G401.6 (cell line): ENCODE results near the gene MYO9B.

Source experiments
- FAIRE-seq: peaks from 2 replicates; lab custom pipeline; 2012; peaks lifted over from hg19 to GRCh38; lab: Jason Lieb, UNC

MYO9B gene, protein sequence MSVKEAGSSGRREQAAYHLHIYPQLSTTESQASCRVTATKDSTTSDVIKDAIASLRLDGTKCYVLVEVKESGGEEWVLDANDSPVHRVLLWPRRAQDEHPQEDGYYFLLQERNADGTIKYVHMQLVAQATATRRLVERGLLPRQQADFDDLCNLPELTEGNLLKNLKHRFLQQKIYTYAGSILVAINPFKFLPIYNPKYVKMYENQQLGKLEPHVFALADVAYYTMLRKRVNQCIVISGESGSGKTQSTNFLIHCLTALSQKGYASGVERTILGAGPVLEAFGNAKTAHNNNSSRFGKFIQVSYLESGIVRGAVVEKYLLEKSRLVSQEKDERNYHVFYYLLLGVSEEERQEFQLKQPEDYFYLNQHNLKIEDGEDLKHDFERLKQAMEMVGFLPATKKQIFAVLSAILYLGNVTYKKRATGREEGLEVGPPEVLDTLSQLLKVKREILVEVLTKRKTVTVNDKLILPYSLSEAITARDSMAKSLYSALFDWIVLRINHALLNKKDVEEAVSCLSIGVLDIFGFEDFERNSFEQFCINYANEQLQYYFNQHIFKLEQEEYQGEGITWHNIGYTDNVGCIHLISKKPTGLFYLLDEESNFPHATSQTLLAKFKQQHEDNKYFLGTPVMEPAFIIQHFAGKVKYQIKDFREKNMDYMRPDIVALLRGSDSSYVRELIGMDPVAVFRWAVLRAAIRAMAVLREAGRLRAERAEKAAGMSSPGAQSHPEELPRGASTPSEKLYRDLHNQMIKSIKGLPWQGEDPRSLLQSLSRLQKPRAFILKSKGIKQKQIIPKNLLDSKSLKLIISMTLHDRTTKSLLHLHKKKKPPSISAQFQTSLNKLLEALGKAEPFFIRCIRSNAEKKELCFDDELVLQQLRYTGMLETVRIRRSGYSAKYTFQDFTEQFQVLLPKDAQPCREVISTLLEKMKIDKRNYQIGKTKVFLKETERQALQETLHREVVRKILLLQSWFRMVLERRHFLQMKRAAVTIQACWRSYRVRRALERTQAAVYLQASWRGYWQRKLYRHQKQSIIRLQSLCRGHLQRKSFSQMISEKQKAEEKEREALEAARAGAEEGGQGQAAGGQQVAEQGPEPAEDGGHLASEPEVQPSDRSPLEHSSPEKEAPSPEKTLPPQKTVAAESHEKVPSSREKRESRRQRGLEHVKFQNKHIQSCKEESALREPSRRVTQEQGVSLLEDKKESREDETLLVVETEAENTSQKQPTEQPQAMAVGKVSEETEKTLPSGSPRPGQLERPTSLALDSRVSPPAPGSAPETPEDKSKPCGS (N-terminal part only)

DNA sequence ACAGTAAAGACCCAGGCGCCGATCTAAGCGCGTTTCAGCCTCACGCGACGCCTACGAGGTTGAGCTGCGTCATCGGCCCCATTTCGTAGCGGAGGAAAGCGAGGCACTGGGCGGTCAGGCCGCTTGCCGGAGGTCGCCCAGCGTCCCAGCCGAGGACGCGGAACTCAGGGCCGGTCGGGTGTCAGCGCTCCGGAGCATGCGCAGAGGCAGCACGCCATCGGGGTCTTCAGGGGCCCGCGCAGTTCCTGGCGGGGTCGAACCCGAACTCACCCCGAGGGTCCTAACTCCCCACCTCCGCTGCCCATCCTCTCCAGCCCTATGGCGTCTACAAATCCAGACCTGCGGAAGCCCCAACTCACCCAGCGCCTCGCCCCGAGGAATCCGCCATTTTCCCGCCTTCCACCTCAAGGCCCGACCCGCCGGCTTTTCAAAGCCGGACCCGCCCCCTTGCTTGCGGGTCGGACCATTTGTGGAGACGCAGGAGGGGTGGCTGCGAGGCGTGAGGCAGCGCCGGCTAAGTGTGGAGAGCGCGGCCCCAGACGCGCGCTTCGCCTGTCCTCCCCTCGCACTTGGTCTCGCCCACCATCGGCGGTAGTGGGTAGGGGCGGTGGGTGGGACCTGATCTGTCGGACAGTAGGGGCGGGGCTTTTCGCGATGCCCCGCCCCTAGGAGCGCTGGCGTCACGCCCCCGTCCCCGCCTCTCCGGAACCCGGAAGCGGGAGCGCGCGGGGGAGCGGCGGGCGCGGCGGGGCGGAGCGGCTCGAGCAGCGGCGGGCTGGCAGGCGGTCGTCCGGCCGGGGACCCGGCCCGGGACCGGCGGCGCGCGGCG, at the start of gene MYO9B, which contains the start of gene HAUS8:
MYO9B (plus strand) TSS at position 743 of the 829 bp plus-strand sequence. CDS start 25,941 bp downstream, outside the sequence.
HAUS8 (minus strand) TSS at position 418 of the 829 bp plus-strand sequence; CDS start at position 388, 30 bp downstream.
- peak; percentile 84 for FAIRE-seq

DNA sequence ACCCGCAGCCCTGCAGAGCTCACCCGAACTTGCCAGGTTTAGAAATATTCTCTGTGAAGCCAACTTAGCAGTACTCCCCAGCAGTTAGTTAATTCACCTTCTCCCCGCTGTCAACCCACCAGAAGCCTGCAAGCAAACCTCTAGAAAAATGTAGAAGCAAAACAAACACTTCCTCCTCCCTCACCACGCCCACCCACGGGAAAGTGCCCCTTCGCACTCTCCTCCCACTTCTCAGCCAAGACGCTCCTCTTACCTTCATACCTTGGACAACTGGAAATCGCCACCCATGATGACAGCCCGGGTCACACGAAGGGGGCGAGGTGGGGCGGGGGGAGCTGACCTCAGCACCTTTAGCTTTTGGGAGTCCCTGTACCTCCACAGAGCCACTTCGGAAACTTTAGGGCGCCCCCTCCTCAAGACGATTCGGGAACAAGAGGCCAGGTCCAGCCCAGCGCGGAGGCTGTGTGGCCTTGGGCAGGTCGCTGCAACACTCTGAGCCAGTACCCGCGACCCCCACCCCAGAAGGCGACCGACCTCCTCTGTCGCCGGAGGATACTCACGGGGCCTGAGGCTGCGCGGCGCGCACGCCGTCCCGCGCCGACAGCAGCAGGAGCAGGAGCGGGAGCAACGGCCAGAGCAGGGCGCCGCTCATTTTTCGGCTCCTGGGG, 49.5 kb upstream of the MYO9B start:
- FAIRE-seq = no peak

GRCh38 chr19:17026706-17027534, 48.7 kb upstream of the MYO9B start, which contains the start of gene CPAMD8:
Gene CPAMD8, minus strand, starts transcription at chr19:17026810. Its CDS starts 168 bp downstream, at chr19:17026642.
- no peak for FAIRE-seq

- FAIRE-seq = no peak
These were observed 48.0 kb upstream of the MYO9B start for GRCh38 chr19:17027535-17027975.

DNA sequence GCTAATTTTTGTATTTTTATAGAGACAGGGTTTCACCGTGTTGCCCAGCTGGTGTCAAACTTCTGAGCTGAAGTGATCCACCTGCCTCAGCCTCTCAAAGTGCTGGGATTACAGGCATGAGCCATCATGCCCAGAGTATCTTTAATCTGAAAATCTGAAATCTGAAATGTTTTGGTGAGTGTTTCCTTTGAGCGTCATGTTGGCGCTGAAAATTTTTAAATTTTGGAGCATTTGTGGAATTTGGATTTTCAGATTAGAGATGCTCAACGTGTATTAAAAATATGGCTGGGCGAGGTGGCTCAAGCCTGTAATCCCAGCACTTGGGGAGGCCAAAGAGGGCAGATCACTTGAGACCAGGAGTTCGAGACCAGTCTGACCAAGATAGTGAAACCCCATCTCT, 43.8 kb upstream of the MYO9B start:
- no peak for FAIRE-seq

DNA sequence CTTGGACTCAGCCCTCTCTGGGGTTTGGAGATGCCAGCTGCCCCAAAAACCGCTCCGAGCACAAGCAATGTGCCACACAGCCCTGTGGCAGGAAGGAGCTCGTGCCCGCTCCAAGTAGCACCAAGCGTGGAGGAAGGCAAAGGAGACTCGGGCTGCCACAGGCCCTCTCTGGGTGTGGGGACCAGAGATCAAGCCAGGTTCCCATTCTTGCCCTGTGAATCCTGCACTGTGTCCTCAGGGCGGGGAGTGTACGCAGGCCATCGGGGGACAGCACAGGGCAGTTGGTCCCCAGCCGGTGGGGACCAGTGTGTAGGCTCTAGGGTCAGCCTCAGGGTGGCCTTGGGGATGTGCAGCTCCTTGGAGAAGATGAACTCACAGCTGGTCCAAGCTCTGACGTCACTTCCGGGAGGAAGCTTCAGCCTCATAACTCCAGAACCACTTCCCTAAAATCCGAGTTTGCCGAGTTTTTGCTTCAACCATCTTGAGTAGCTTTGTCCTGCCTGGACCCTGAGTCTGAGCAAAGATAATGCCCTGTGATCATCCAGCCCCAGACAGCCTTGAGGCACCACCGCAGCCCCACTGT, 39.6 kb upstream of the MYO9B start:
- no peak for FAIRE-seq

GRCh38 chr19:17036640-17037039, 38.9 kb upstream of the MYO9B start:
- FAIRE-seq = no peak

GRCh38 chr19:17037184-17037583, 38.4 kb upstream of the MYO9B start:
- no peak for FAIRE-seq

GRCh38 chr19:17037966-17038500, 37.5 kb upstream of the MYO9B start:
- no peak for FAIRE-seq

DNA sequence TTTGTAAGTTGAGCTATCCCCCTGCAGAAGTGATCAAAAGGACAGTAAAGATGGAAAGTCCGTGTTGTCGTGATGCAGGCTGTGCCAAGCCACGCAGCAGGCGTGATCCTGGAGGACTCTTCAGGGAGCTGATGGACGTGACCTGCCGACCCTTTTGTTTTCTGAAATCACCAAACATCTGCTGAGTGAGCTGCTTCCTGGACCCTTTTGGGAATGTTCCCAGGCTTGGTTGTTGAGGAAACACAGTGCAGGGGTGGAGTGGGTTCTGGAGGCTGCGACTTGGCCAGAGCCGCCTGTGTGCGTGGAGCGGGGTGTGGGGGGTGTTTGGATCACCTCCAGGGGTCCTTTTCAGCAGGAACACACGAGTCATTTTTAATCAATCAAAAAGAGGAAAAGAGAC, 33.6 kb upstream of the MYO9B start:
- FAIRE-seq = no peak

DNA sequence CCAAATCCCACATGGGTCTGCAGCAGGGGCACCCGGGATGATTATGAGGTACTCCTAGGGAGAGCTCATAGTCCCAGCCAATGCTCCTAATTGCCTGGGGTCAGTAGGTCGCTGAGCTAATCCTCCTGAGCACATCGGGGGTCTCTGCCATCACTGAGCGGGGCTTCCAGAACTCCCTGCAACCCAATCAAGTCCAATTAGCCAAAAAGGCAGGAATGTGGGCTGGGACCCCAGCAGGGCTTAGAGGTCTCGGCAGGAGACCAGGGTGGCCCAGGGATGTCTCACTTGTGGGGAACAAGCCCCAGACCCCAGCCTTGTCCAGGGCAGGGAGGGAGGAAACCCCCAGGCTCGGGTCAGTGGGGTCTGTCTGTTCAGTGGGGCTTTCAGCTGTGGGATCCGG, 31.8 kb upstream of the MYO9B start:
- FAIRE-seq = no peak

GRCh38 chr19:17045907-17046502, 29.6 kb upstream of the MYO9B start:
- no peak for FAIRE-seq

GRCh38 chr19:17048885-17049453, 26.6 kb upstream of the MYO9B start:
- no peak for FAIRE-seq

DNA sequence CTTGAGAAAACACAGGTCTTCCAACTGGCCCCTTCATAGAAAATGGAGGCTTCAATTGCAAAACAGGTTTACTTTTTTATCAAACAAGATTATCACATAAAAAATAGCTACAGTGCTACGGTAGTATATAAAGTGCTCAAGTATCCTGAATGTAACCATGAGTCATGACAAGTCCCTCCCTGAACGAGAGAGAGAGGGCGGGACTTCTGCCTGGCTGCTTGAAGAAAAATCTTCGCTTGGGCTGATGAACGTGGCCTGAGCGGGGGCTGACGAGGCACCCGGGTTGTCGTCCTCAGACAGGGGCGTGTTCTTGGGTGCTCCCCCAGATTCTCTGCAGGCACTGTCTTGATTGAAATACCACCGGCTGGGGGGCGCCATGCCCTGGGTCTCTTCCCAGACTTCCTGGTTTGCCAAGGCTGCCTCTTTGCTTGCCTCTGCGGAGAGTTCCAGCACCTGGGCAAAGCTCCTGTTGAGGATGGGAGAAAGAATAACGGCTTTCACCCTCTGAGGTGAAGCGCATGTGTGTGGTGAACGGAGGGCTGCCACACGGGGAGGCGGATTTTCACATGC, 25.8 kb upstream of the MYO9B start:
- FAIRE-seq = no peak

- no peak for FAIRE-seq
These were observed 23.1 kb upstream of the MYO9B start for GRCh38 chr19:17052439-17052838.

- FAIRE-seq = no peak
These were observed 20.8 kb upstream of the MYO9B start for GRCh38 chr19:17054746-17055145.

DNA sequence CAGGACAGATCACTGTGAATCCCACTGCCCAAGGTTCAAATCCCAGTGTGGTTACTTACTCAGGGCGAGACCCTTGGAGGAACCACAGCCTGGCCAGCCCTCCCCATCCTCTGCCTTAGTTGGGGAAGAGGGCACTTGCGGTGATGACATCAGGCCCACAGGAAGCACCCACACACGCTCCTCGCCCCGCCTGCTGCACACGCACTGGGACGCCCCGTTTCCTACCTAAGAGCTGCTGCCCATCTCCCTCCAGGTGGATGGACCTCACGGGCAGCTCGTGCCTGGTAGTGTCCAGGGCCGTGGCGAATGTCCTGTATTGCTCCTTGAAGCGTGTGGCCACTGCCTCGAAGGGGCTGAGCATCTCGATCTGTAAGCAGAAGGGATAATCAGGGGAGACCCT, 19.9 kb upstream of the MYO9B start:
- FAIRE-seq = no peak

DNA sequence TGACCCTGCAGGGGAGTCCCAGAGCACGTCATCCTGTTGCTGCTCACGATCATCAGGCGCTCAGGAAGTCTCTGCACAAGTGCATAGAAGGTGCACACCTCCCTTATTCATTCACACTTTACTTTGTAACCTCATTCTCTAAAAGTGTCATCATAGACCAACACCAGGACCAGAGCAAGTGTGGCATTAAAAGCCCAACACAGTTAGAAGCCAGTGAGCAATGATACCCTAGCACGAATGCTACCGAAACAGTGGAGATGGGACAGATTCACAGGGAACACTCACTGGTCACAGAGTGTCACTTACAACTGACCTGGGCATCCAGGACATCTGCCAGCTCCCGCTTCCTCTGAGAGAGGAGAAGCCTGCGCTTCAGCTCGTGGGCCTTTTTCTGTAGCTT, 17.3 kb upstream of the MYO9B start:
- no peak for FAIRE-seq
